Measurements from ENCODE around the gene SERINC4. TPM values are rescaled to one million over a fixed set of nuclear protein-coding genes. Genes with fewer than 3 reads are reported as not detected.

The SERINC4 gene
- total and polyA plus RNA-seq, 2 donors (not counting 1 experiment from before 2014, with no cell fraction given), result 0.32 TPM; not detected in 1

DNA sequence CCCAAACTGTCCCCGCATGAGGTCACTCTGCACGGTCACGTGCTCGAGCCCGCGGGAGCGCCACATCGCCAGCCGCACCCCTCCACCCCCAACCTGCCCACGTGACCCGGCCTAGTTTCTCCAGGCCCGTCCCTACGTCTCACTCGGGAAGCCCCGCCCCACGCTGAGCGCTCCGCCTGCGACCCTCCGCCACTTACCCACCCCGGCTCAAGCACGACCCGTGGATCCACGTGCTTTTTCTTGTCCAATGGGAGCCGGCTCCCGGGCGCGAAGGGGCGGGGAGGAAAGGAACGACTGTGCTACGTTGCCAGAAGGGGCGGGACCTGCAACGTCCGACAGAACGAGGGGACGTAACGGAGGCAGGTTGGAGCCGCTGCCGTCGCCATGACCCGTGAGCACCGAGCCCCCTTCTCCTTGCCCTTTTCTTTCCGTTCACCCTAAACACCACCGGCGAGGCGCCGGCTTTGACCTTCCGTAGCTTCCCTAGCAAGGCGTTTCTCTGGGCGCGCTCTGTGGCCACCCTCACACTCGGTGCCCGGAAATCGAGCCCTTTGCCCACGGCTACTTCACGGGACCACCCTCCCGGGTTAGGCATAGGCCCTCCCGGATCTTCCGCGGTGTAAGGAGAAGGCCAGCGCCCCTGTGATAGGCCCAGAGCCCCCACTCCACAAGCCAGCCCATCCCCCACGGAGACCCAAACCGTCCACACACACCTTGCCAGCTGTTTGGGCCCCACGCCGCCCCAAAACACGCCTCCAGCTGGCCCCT is 7.8 kb downstream of the SERINC4 start, which contains the start of gene SERF2:
Gene SERF2, plus strand, starts transcription at position 328 of the 768 bp plus-strand sequence. Its CDS starts 57 bp downstream, at position 385.
- H3K9me3 Mint-ChIP-seq (ENCODE audit: insufficient read depth), result no peaks in the 10 kb centered on the region
- Histone ChIP-seq H3K4me3 (ENCODE audit: control extremely low read depth in 1 of 5, extremely low read depth in 1 of 5, insufficient read depth in 1 of 5, low read depth in 2 of 5, low read length in 4 of 5) (peak within 1 kb of the TSS; percentile 50 to 100 (median 94)), H4K20me1 (ENCODE audit: control insufficient read depth, insufficient read depth, low read length, poor library complexity, severe bottlenecking) (peaks cover 36% of the 10 kb centered on the region), H3K27me3 (replicated peaks in 1 of 4; ENCODE audit: control extremely low read depth in 1 of 4, control insufficient read depth in 3 of 4, insufficient read depth in 4 of 4, low read length in 3 of 4) (no peaks in the 10 kb centered on the region), H3K36me3 (replicated peaks in 1 of 2; ENCODE audit: control extremely low read depth in 1 of 2, control insufficient read depth in 1 of 2, extremely low read depth in 1 of 2, insufficient read depth in 2 of 2, low read length in 1 of 2) (peaks cover 0 to 41% of the 10 kb centered on the region in 2 experiments), H3K9ac (ENCODE audit: low read length) (peak within 1 kb of the TSS; percentile 85), H3K79me2 (ENCODE audit: control insufficient read depth, insufficient read depth, low read length) (peaks cover 30% of the 10 kb centered on the region), H3K9me3 (ENCODE audit: control extremely low read depth in 1 of 3, control insufficient read depth in 2 of 3, insufficient read depth in 1 of 3, low read length in 2 of 3) (peaks cover 0 to 6% (median 0%) of the 10 kb centered on the region in 3 donors), H3K27ac (ENCODE audit: low read length in 2 of 2) (peak within 1 kb of the TSS; percentile 96), H3K4me1 (ENCODE audit: control insufficient read depth in 2 of 2, insufficient read depth in 2 of 2, low read length in 2 of 2) (peaks cover 37 to 73% of the 10 kb centered on the region in 2 donors), H2AFZ (ENCODE audit: insufficient read depth, low read depth, low read length, poor library complexity, severe bottlenecking) (peak within 1 kb of the TSS; percentile 70), H3K4me2 (replicated peaks; ENCODE audit: low read depth, low read length, poor library complexity, severe bottlenecking) (peak within 1 kb of the TSS; percentile 87)
- TF ChIP-seq EZH2 (IDR thresholded peaks at IDR 0.05; ENCODE audit: borderline replicate concordance, insufficient read depth, low read depth, low read length, poor library complexity, severe bottlenecking), result no peak
- ATAC-seq (ENCODE audit: low read depth), result peak; percentile 86
- DNase-seq, result peak; percentile 100
- POLR2A ChIA-PET, result interaction anchor here (0.5 to 5.3 kb wide), 7 partner anchors 8 to 51 kb away, joined by 3 to 72 read pairs (median 9); partner anchors contain the start of genes ELL3, HYPK, MFAP1 and SERINC4
- intact Hi-C loops (cut with micrococcal nuclease), result loop anchor here (1.0 kb wide), 6 partner anchors 8 to 46 kb away; partner anchors contain the start of genes ELL3, HYPK, MFAP1 and PDIA3
- peak within 1 kb of the TSS; percentile 93 for H3K27ac Mint-ChIP-seq
- under 1% methylated on average over 62 of the region's 66 CpGs for WGBS (ENCODE audit: insufficient coverage)
- CTCF ChIA-PET, result interaction anchor here (0.6 to 8.7 kb wide), 3 partner anchors 8 to 25 kb away, joined by 3 to 150 read pairs (median 5); partner anchors contain the start of genes ELL3, HYPK and SERINC4
- H3K4me3 Mint-ChIP-seq, result peak within 1 kb of the TSS; percentile 93
- H3K27me3 Mint-ChIP-seq, result no peaks in the 10 kb centered on the region
- peaks cover 66% of the 10 kb centered on the region for H3K4me1 Mint-ChIP-seq

DNA sequence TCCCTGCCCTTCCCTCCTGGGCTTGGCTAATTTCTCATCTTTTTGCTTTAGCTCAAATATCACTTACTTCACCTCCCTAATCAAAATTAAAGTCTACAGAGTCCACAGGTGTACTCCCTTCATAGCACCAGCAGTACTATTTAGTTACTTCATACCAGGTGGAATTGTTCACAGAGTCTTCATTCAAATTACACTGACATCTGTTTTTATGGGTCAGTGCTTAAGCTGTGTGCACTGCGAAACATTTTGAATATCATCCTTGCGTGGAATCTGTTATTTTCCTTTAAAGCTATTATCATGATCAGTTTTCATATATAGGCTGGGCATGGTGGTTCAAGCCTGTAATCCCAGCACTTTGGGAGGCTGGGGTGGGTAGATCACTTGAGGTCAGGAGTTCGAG is 10.6 kb downstream of the SERINC4 start:
- peaks cover 15% of the 10 kb centered on the region for H4K20me1 ChIP-seq (ENCODE audit: control insufficient read depth, insufficient read depth, low read length, poor library complexity, severe bottlenecking)
- 20% methylated on average over 1 of the region's 3 CpGs for WGBS (ENCODE audit: insufficient coverage)
- peak overlapping the region; percentile 77 for H3K4me3 Mint-ChIP-seq
- H3K27me3 ChIP-seq (replicated peaks in 1 of 4; ENCODE audit: control extremely low read depth in 1 of 4, control insufficient read depth in 3 of 4, insufficient read depth in 4 of 4, low read length in 3 of 4), result no peaks in the 10 kb centered on the region
- TF ChIP-seq, protein P1, sequence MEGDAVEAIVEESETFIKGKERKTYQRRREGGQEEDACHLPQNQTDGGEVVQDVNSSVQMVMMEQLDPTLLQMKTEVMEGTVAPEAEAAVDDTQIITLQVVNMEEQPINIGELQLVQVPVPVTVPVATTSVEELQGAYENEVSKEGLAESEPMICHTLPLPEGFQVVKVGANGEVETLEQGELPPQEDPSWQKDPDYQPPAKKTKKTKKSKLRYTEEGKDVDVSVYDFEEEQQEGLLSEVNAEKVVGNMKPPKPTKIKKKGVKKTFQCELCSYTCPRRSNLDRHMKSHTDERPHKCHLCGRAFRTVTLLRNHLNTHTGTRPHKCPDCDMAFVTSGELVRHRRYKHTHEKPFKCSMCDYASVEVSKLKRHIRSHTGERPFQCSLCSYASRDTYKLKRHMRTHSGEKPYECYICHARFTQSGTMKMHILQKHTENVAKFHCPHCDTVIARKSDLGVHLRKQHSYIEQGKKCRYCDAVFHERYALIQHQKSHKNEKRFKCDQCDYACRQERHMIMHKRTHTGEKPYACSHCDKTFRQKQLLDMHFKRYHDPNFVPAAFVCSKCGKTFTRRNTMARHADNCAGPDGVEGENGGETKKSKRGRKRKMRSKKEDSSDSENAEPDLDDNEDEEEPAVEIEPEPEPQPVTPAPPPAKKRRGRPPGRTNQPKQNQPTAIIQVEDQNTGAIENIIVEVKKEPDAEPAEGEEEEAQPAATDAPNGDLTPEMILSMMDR (IDR thresholded peaks at IDR 0.05), result no peak
- no peak for TF ChIP-seq EZH2 (IDR thresholded peaks at IDR 0.05; ENCODE audit: borderline replicate concordance, insufficient read depth, low read depth, low read length, poor library complexity, severe bottlenecking)
- H3K27ac ChIP-seq (ENCODE audit: low read length in 2 of 2), result peak overlapping the region; percentile 71 to 75
- ChIA-PET POLR2A (interaction anchor here (0.7 to 5.3 kb wide), 4 partner anchors 11 to 40 kb away, joined by 3 to 72 read pairs (median 3); partner anchors contain the start of genes ELL3 and HYPK), CTCF (interaction anchor here (1.1 to 8.7 kb wide), 5 partner anchors 8 to 35 kb away, joined by 4 to 150 read pairs (median 5); partner anchors contain the start of genes ELL3, MFAP1 and SERINC4)
- peak overlapping the region; percentile 43 for H3K4me2 ChIP-seq (replicated peaks; ENCODE audit: low read depth, low read length, poor library complexity, severe bottlenecking)
- H2AFZ ChIP-seq (ENCODE audit: insufficient read depth, low read depth, low read length, poor library complexity, severe bottlenecking), result no peak overlapping the region
- peaks cover 37% of the 10 kb centered on the region for H3K79me2 ChIP-seq (ENCODE audit: control insufficient read depth, insufficient read depth, low read length)
- DNase-seq, result peak; percentile 79
- H3K9ac ChIP-seq (ENCODE audit: low read length), result no peak overlapping the region
- peak overlapping the region in 1 of 5 experiments; percentile 9 for H3K4me3 ChIP-seq (ENCODE audit: control extremely low read depth in 1 of 5, extremely low read depth in 1 of 5, insufficient read depth in 1 of 5, low read depth in 2 of 5, low read length in 4 of 5)
- H3K4me1 ChIP-seq (ENCODE audit: control insufficient read depth in 2 of 2, insufficient read depth in 2 of 2, low read length in 2 of 2), result peaks cover 37 to 64% of the 10 kb centered on the region in 2 donors
- H3K9me3 Mint-ChIP-seq (ENCODE audit: insufficient read depth), result no peaks in the 10 kb centered on the region
- intact Hi-C loops (cut with micrococcal nuclease), result no loop called here
- peaks cover 49% of the 10 kb centered on the region for H3K4me1 Mint-ChIP-seq
- H3K27ac Mint-ChIP-seq, result peak overlapping the region; percentile 87
- ATAC-seq (ENCODE audit: low read depth), result peak; percentile 17
- peaks cover 0 to 14% of the 10 kb centered on the region in 2 experiments for H3K36me3 ChIP-seq (replicated peaks in 1 of 2; ENCODE audit: control extremely low read depth in 1 of 2, control insufficient read depth in 1 of 2, extremely low read depth in 1 of 2, insufficient read depth in 2 of 2, low read length in 1 of 2)
- peaks cover 0 to 6% (median 0%) of the 10 kb centered on the region in 3 donors for H3K9me3 ChIP-seq (ENCODE audit: control extremely low read depth in 1 of 3, control insufficient read depth in 2 of 3, insufficient read depth in 1 of 3, low read length in 2 of 3)
- no peaks in the 10 kb centered on the region for H3K27me3 Mint-ChIP-seq
